LNCAP (cell line): ENCODE measurements around the gene SUGP1.

Experiments
- CTCF ChIP-seq: fragments of 450-650 bp; IDR thresholded peaks from 2 replicates; pipeline ENCODE4 v1.5.1; 2017; ENCODE audit warnings: mild to moderate bottlenecking

Gene SUGP1

GRCh38 chr19:19226663-19227062 is 93.6 kb downstream of the SUGP1 start:
- no peak for TF ChIP-seq CTCF

GRCh38 chr19:19226204-19226603 is 94.1 kb downstream of the SUGP1 start:
- no peak for TF ChIP-seq CTCF
